Muscle layer of duodenum (tissue), 2 donors: ENCODE data around the gene RAE1.
"Not testable (repeated sequence)": the region's sequence is repeated elsewhere in the genome, so short reads cannot be mapped to it uniquely, and the experiment has no call there.

Experiments used
- H3K27ac ChIP-seq: one replicate; pipeline ENCODE4 v1.7.0; 2013; ENCODE audit warnings: mild to moderate bottlenecking, low read length
- H3K27me3 ChIP-seq: one replicate; pipeline ENCODE4 v1.7.0; 2013; ENCODE audit warnings: low read depth, mild to moderate bottlenecking, control low read depth, low read length
- H3K36me3 ChIP-seq, 2 donors: one replicate each; pipeline ENCODE4 v1.7.0; 2013; ENCODE audit warnings: low read length in 2 of 2, control low read depth in 1 of 2, mild to moderate bottlenecking in 1 of 2; ENCODE audit not compliant: insufficient read depth in 2 of 2, control insufficient read depth in 1 of 2
- H3K4me1 ChIP-seq, 2 donors: one replicate each; pipeline ENCODE4 v1.7.0; 2013; ENCODE audit warnings: low read length in 2 of 2, mild to moderate bottlenecking in 2 of 2, control low read depth in 1 of 2, moderate library complexity in 1 of 2; ENCODE audit not compliant: insufficient read depth in 2 of 2, control insufficient read depth in 1 of 2
- H3K4me3 ChIP-seq, 2 donors: one replicate each; pipeline ENCODE4 v1.7.0; 2013; ENCODE audit warnings: low read length in 2 of 2, low read depth in 1 of 2, mild to moderate bottlenecking in 1 of 2
- H3K9me3 ChIP-seq, 2 donors: one replicate each; pipeline ENCODE4 v1.7.0; 2013; ENCODE audit warnings: low read length in 2 of 2, control low read depth in 1 of 2, mild to moderate bottlenecking in 1 of 2; ENCODE audit not compliant: control insufficient read depth in 1 of 2
- donor health status: healthy.

RAE1 gene

DNA sequence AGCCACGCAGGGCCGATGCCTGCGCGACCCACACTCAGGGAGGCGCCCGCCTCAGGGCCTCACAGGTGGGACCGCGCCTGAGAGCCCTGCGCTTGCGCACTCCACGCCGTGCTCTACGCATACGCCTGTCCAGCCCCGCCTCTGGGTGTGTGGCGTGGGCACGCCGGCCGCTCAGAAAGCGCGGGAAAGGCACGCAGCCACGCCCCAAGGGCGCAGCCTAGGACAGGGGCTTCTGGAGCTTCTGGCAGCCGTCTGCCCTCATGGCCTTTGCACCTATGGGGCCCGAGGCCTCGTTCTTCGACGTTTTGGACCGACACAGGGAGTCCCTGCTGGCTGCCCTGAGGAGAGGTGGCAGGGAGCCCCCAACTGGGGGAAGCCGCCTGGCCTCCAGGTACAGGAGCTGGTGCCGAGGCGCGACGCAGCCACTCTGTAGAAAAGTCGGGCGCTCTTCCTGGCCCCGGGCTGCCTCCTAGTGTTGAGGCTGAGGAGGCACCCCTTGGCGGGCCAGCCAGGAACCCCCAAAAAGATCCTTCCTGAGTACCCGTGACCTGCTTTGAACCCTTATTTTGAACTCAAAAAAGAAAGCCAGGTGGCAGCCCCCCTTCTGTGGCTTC lies 21.3 kb upstream of the RAE1 start, which contains the start of gene SPO11:
TSS of gene SPO11 (plus strand) at position 196 of the 614 bp plus-strand sequence. CDS start at position 261, 65 bp downstream.
- H3K4me3 ChIP-seq = no peak within 1 kb of the TSS
- no peaks in the 10 kb centered on the region for H3K9me3 ChIP-seq
- H3K27me3 ChIP-seq = no peaks in the 10 kb centered on the region
- no peaks in the 10 kb centered on the region for H3K4me1 ChIP-seq
- no peak within 1 kb of the TSS for H3K27ac ChIP-seq
- H3K36me3 ChIP-seq = no peaks in the 10 kb centered on the region

DNA sequence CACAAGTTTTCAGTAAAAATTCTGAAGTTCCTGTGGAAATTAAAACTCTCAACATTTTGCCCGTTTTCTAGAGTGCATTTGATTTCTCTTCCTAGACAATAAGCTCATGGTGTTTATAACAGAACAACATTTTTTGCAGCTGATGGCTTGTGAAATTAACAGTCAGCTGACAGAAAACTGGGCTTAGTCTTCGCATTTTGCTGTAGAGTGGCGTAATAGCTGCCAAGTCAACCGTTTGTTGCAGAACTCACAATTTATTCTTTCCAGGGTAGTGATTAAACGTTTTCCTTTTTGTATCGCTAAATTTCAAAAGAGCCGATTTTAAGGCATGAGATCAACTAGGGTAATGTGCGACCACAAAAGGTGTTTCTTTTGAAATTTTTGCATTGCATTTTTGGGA lies 20.1 kb upstream of the RAE1 start:
- no peaks in the 10 kb centered on the region for H3K9me3 ChIP-seq
- H3K4me3 ChIP-seq = no peak overlapping the region
- H3K27ac ChIP-seq = no peak overlapping the region
- no peaks in the 10 kb centered on the region for H3K36me3 ChIP-seq
- no peaks in the 10 kb centered on the region for H3K4me1 ChIP-seq
- no peaks in the 10 kb centered on the region for H3K27me3 ChIP-seq

DNA sequence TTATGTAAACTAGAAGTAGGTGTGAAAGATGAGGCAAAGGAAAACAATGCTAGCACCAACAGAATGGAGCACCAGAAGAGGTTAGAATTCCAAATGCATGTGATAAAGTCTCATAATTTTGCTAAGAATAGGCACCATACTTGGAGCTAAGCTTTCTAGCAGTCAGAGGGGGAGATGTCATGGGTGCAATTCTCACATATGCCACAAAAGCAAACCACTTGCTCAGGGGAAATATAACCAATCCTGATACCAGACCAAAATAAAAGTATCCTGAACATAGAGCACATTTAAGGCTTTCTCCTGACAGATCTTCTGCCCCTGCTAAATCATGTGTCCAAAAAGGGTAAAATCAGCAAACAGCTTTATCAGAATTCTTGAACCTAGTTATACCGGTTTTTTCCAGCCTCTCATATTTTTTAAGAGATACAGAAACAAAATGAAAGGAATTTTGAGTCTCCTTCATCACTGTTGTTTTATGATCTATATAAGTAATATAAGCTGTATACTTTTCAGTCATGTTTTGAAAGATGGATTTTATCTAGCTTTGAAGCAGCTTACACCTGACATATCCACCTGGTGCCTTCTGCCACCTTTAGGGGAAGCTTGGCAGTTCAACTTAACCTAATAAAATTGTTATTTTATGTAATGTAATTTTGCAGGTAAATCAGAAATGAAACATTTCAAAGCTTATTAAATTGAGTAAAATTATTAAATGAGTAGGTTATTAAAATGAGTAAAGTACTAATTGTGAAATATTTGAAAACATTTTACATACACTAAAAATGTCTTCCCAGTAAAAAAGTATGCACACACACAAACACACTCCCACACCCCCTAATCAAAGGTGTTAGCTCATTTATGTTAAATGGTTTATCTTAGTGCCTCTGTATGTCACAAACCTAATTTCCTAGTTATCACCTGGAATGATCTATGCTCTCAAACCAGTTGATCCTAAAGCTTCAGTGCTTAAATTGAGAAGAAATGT lies 18.7 kb upstream of the RAE1 start:
- Histone ChIP-seq H3K27ac (no peak overlapping the region), H3K27me3 (no peaks in the 10 kb centered on the region), H3K36me3 (no peaks in the 10 kb centered on the region), H3K4me3 (no peak overlapping the region), H3K9me3 (no peaks in the 10 kb centered on the region), H3K4me1 (no peaks in the 10 kb centered on the region)

DNA sequence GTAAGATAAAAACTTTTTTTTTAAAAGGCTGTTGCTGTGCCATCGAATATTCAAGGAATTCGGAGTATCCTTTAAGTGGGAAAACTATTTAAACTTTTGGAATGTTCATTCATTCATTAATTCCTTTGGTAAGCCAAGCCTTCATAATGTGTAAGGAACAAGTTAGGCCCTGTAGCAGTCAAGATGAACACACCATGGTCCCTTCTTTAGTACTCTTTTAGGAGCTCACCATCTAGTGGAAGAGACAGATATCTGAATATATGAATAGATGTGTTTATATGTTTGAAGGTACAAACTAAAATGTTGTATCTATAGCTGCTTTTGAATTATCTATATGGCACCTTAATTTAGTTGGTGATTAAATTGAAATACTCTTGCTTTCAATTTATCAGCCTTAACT lies 15.7 kb upstream of the RAE1 start:
- Histone ChIP-seq H3K27me3 (no peaks in the 10 kb centered on the region), H3K4me3 (no peak overlapping the region), H3K4me1 (no peaks in the 10 kb centered on the region), H3K27ac (no peak overlapping the region), H3K9me3 (no peaks in the 10 kb centered on the region), H3K36me3 (no peaks in the 10 kb centered on the region)

DNA sequence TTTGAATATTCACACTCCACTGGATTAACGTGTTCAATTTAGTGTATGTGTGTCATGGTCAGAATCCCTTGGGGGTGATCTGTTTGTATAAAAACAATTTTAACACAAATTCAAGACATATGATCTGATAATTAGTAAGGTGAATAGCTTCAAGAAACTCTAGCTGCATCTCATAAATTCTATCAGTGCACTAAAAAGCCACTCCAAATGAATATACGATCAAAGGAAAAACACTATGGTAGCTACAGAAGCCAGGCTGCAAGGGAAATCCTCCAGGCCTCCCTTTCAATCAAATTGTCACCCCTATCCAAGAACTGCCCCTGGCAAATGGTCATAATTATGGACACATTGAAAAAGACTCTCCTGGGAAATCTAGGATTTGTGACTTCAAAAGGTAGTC lies 9.4 kb upstream of the RAE1 start:
- Histone ChIP-seq H3K36me3 (no peaks in the 10 kb centered on the region), H3K9me3 (no peaks in the 10 kb centered on the region), H3K27me3 (no peaks in the 10 kb centered on the region), H3K4me3 (no peak overlapping the region), H3K27ac (no peak overlapping the region), H3K4me1 (no peaks in the 10 kb centered on the region)

DNA sequence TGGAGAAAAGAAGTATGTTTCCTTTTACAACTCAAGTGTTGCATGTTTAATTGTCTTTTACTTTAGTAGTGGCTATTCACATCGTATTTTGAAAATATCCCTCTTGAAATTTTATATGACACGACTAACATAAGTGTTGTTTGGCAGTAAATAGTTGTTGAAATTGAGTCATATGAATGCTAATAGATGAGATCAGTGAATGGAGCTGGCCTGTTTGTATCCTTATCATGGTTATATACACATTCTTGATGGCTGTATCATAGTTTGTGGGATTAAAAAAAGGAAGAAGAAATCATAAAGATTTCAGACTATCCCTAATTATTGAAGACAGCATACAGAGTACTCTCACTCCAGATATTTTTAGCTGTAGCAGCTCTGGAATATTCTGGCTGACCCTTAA lies 8.2 kb upstream of the RAE1 start:
- no peaks in the 10 kb centered on the region for H3K9me3 ChIP-seq
- H3K27me3 ChIP-seq = no peaks in the 10 kb centered on the region
- no peak overlapping the region for H3K4me3 ChIP-seq
- no peaks in the 10 kb centered on the region for H3K36me3 ChIP-seq
- no peak overlapping the region for H3K27ac ChIP-seq
- no peaks in the 10 kb centered on the region for H3K4me1 ChIP-seq

DNA sequence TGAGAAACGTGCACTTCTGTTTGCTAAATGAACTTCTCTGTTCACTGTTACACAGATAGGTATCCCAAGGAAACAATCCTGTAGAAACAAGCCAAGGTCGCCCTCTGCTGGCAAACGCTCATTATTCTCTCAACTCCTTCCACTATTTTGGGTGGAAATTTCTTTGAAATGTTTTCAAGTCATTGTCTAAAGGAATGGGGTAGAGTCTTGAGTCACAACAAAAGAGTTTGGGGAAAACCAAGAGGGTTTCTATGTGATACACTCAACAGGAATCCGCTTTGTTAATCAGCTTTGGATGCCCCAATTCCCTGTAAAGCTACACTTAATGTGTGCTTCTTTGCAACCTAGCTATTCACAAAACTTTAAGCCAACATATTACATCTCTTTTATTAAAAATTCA lies 4.6 kb upstream of the RAE1 start:
- no peaks in the 10 kb centered on the region for H3K4me1 ChIP-seq
- H3K36me3 ChIP-seq = no peaks in the 10 kb centered on the region
- H3K27me3 ChIP-seq = no peaks in the 10 kb centered on the region
- H3K9me3 ChIP-seq = no peaks in the 10 kb centered on the region
- no peak overlapping the region for H3K27ac ChIP-seq
- no peak overlapping the region for H3K4me3 ChIP-seq

DNA sequence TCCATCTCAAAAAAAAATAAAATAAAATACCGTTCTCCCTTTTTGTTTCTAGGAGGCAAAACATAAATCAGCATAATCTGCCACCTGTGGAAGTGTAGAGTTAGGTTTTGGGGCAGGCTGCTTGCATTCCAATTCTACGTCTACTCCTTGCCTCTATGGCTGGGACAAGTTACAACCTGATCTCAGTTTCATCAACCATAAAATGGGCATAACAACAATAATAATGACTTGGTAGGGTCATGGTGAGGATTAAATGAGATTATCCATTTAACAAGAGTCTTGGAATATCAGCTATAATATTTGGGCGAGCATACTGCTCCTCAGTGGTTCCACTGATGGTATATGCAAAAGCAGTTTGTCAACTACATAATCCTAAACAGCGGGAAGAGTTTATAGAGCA lies 3.7 kb upstream of the RAE1 start:
- no peak overlapping the region for H3K4me3 ChIP-seq
- H3K36me3 ChIP-seq = peaks cover 0 to under 1% of the 10 kb centered on the region in 2 donors
- H3K27me3 ChIP-seq = no peaks in the 10 kb centered on the region
- peaks cover 3 to 9% of the 10 kb centered on the region in 2 donors for H3K4me1 ChIP-seq
- no peaks in the 10 kb centered on the region for H3K9me3 ChIP-seq
- H3K27ac ChIP-seq = no peak overlapping the region

DNA sequence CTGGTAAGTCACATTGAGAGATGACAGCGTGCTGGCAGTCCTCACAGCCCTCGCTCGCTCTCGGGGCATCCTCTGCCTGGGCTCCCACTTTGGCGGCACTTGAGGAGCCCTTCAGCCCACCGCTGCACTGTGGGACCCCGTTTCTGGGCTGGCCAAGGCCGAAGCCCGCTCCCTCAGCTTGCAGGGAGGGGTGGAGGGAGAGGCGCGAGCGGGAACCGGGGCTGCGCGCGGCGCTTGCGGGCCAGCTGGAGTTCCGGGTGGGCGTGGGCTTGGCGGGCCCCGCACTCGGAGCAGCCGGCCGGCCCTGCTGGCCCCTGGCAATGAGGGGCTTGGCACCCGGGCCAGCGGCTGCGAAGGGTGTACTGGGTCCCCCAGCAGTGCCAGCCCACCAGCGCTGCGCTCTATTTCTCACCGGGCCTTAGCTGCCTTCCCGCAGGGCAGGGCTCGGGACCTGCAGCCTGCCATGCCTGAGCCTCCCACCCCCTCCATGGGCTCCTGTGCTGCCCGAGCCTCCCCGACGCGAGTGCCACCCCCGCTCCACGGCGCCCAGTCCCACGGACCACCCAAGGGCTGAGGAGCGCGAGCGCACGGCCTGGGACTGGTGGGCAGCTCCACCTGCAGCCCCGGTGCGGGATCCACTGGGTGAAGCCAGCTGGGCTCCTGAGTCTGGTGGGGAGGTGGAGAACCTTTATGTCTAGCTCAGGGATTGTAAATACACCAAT lies 2.7 kb upstream of the RAE1 start:
- H3K27me3 ChIP-seq, H3K27ac ChIP-seq, H3K36me3 ChIP-seq, H3K4me3 ChIP-seq, H3K9me3 ChIP-seq: not testable (repeated sequence)
- peaks cover 3 to 18% of the 10 kb centered on the region in 2 donors for H3K4me1 ChIP-seq

DNA sequence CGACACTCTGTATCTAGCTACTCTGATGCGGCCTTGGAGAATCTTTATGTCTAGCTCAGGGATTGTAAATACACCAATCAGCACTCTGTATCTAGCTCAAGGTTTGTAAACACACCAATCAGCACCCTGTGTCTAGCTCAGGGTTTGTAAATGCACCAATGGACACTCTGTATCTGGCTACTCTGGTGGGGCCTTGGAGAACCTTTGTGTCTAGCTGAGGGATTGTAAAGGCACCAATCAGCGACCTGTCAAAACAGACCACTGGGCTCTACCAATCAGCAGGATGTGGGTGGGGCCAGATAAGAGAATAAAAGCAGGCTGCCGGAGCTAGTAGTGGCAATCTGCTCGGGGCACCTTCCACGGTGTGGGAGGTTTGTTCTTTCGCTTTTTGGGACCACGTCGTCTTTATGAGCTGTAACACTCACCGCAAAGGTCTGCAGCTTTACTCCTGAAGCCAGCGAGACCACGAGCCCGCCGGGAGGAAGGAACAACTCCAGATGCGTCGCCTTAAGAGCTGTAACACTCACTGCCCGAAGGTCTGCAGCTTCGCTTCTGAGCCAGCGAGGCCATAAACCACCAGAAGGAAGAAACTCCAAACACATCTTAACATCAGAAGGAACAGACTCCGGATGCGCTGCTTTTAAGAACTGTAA lies 2.0 kb upstream of the RAE1 start:
- Histone ChIP-seq H3K36me3 (peaks cover 12 to 17% of the 10 kb centered on the region in 2 donors), H3K4me1 (peaks cover 3 to 18% of the 10 kb centered on the region in 2 donors)
- H3K9me3 ChIP-seq, H3K4me3 ChIP-seq, H3K27ac ChIP-seq, H3K27me3 ChIP-seq: not testable (repeated sequence)
